ENCODE measurements around the gene HMBS.
A peak's percentile ranks its signal among the peaks of the same experiment; 100 is the strongest.
"Not testable (repeated sequence)": the region's sequence is repeated elsewhere in the genome, so short reads cannot be mapped to it uniquely, and the experiment has no call there.

HMBS gene

GRCh38 chr11:119056421-119056999 is 28.2 kb upstream of the HMBS start:
- peaks cover 16% of the 10 kb centered on the region for H3K36me3 ChIP-seq (ENCODE audit: insufficient read depth, low read length)
- peaks cover 4% of the 10 kb centered on the region; the same call in 1 of the 2 replicates for H3K4me1 ChIP-seq (ENCODE audit: insufficient read depth, low read length)
- H3K9me3 ChIP-seq (ENCODE audit: control insufficient read depth, insufficient read depth, low read length): no peaks in the 10 kb centered on the region
- peak overlapping the region; percentile 96 for H3K9ac ChIP-seq (ENCODE audit: low read depth, low read length)

GRCh38 chr11:119057000-119057769 is 27.5 kb upstream of the HMBS start, which contains the start of gene HYOU1:
TSS of gene HYOU1 (minus strand) at chr11:119057205. CDS start at chr11:119056160, 1,045 bp downstream.
- peak within 1 kb of the TSS; percentile 96 for H3K9ac ChIP-seq (ENCODE audit: low read depth, low read length)
- H3K4me1 ChIP-seq (ENCODE audit: insufficient read depth, low read length): peaks cover 4% of the 10 kb centered on the region; the same call in 1 of the 2 replicates
- peaks cover 16% of the 10 kb centered on the region for H3K36me3 ChIP-seq (ENCODE audit: insufficient read depth, low read length)
- H3K9me3 ChIP-seq (ENCODE audit: control insufficient read depth, insufficient read depth, low read length): no peaks in the 10 kb centered on the region

GRCh38 chr11:119059128-119059527 is 25.6 kb upstream of the HMBS start:
- H3K9ac ChIP-seq (ENCODE audit: low read depth, low read length); H3K9me3 ChIP-seq (ENCODE audit: control insufficient read depth, insufficient read depth, low read length); H3K4me1 ChIP-seq (ENCODE audit: insufficient read depth, low read length); H3K36me3 ChIP-seq (ENCODE audit: insufficient read depth, low read length): not testable (repeated sequence)

DNA sequence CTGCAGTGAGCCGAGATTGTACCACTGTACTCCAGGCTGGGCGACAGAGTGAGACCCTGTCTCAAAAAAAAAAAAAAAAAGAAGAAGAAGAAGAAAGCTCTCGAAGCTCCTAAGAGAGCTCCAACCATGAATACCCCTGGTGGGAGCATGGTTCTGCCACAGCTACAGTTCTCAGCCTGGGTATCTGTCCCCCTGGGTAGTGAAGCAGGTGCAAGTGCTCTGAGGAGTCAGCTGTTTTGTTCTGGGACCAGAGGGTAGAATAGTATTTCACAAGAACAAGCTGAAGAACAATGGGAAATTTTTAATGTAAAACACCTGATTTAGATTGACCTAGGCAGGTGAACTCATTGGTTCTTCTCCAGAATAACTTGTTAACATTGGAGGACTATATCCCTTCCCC is 23.4 kb upstream of the HMBS start:
- Histone ChIP-seq H3K4me1 (ENCODE audit: insufficient read depth, low read length) (no peaks in the 10 kb centered on the region), H3K9me3 (ENCODE audit: control insufficient read depth, insufficient read depth, low read length) (no peaks in the 10 kb centered on the region), H3K36me3 (ENCODE audit: insufficient read depth, low read length) (no peaks in the 10 kb centered on the region)

DNA sequence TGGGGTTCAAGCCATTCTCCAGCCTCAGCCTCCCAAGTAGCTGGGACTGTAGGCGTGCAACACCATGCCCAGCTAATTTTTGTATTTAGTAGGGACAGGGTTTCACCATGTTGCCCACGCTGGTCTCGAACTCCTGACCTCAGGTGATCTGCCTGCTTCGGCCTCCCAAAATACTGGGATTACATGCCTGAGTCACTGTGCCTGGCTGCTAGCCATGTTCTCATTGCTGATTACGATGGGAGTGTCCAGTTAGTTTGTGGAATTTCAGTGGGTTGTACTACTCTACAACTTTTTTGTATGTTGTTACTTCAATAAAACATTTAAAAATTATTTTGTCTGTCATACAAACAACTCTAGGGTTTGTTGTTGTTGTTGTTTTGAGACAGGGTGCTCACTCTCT is 21.9 kb upstream of the HMBS start:
- Histone ChIP-seq H3K9ac (ENCODE audit: low read depth, low read length) (no peak overlapping the region), H3K36me3 (ENCODE audit: insufficient read depth, low read length) (no peaks in the 10 kb centered on the region), H3K4me1 (ENCODE audit: insufficient read depth, low read length) (no peaks in the 10 kb centered on the region), H3K9me3 (ENCODE audit: control insufficient read depth, insufficient read depth, low read length) (no peaks in the 10 kb centered on the region)

More for the DNA sequence above, 23.4 kb upstream of the HMBS start:
- H3K9ac ChIP-seq (ENCODE audit: low read depth, low read length): no peak overlapping the region

DNA sequence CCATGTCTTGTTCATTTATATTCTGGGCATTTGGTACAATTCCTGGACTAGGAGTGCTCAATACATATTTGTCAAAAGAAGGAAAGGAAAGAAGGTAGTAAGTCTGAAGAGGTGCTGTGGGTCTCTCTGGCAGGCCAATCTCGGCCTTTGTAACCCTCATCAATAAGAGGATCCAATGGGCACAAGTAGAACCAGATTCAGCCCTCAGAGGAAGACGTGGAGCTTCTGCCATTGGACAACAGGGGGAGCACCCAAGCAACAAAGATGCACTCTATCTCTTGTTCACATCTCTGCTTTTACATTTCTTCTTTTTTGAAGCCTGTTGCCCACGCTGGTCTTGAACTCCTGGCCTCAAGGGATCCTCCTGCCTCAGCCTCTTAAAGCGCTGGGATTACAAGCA is 19.3 kb upstream of the HMBS start:
- no peaks in the 10 kb centered on the region for H3K4me1 ChIP-seq (ENCODE audit: insufficient read depth, low read length)
- no peaks in the 10 kb centered on the region for H3K36me3 ChIP-seq (ENCODE audit: insufficient read depth, low read length)
- H3K9ac ChIP-seq (ENCODE audit: low read depth, low read length): no peak overlapping the region
- H3K9me3 ChIP-seq (ENCODE audit: control insufficient read depth, insufficient read depth, low read length): no peaks in the 10 kb centered on the region

- no peaks in the 10 kb centered on the region for H3K4me1 ChIP-seq (ENCODE audit: insufficient read depth, low read length)
These were observed 17.1 kb upstream of the HMBS start, which contains the start of gene VPS11 for GRCh38 chr11:119067371-119068222. TSS of gene VPS11 (plus strand) at chr11:119067818. CDS start at chr11:119067824, 6 bp downstream.

GRCh38 chr11:119077839-119078238 is 6.8 kb upstream of the HMBS start:
- H3K36me3 ChIP-seq (ENCODE audit: insufficient read depth, low read length): peaks cover 19% of the 10 kb centered on the region
- no peaks in the 10 kb centered on the region for H3K9me3 ChIP-seq (ENCODE audit: control insufficient read depth, insufficient read depth, low read length)
- no peak overlapping the region for H3K9ac ChIP-seq (ENCODE audit: low read depth, low read length)
- H3K4me1 ChIP-seq (ENCODE audit: insufficient read depth, low read length): no peaks in the 10 kb centered on the region

More at GRCh38 chr11:119067371-119068222, 17.1 kb upstream of the HMBS start, which contains the start of gene VPS11:
- no peaks in the 10 kb centered on the region for H3K9me3 ChIP-seq (ENCODE audit: control insufficient read depth, insufficient read depth, low read length)
- no peaks in the 10 kb centered on the region for H3K36me3 ChIP-seq (ENCODE audit: insufficient read depth, low read length)
- H3K9ac ChIP-seq (ENCODE audit: low read depth, low read length): peak within 1 kb of the TSS; percentile 82

- H3K9ac ChIP-seq (ENCODE audit: low read depth, low read length): no peak overlapping the region
- peaks cover 13% of the 10 kb centered on the region for H3K36me3 ChIP-seq (ENCODE audit: insufficient read depth, low read length)
- no peaks in the 10 kb centered on the region for H3K9me3 ChIP-seq (ENCODE audit: control insufficient read depth, insufficient read depth, low read length)
- H3K4me1 ChIP-seq (ENCODE audit: insufficient read depth, low read length): no peaks in the 10 kb centered on the region
These were observed 5.8 kb upstream of the HMBS start for GRCh38 chr11:119078675-119079420.

GRCh38 chr11:119081682-119082260 is 2.9 kb upstream of the HMBS start:
- no peaks in the 10 kb centered on the region for H3K4me1 ChIP-seq (ENCODE audit: insufficient read depth, low read length)
- no peaks in the 10 kb centered on the region for H3K9me3 ChIP-seq (ENCODE audit: control insufficient read depth, insufficient read depth, low read length)
- no peak overlapping the region for H3K9ac ChIP-seq (ENCODE audit: low read depth, low read length)
- peaks cover 9% of the 10 kb centered on the region for H3K36me3 ChIP-seq (ENCODE audit: insufficient read depth, low read length)

DNA sequence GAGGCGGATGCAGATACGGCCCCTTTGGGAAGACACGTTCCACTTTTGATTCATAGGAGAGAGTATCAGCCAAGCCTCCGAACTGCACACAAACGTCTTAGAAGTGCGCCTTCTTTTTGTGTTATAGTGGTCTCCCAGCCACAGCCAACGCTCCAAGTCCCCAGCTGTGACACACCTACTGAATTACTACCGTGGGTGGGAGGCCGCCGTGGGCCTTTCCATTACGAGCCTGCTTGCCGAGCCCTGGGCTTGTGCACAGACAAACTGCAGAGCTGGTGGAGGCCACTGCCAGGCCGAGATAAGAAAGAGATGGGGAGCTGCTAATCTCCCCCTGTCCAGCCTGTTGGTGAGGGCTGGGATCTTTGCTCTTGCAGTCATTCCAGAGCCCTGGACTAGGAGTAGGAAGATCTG is 761 bp downstream of the HMBS start:
- no peaks in the 10 kb centered on the region for H3K9me3 ChIP-seq (ENCODE audit: control insufficient read depth, insufficient read depth, low read length)
- no peaks in the 10 kb centered on the region; the same call in 1 of the 2 replicates for H3K36me3 ChIP-seq (ENCODE audit: insufficient read depth, low read length)
- no peaks in the 10 kb centered on the region for H3K4me1 ChIP-seq (ENCODE audit: insufficient read depth, low read length)
- H3K9ac ChIP-seq (ENCODE audit: low read depth, low read length): peak overlapping the region; percentile 99

GRCh38 chr11:119087123-119087522 is 2.4 kb downstream of the HMBS start:
- Histone ChIP-seq H3K4me1 (ENCODE audit: insufficient read depth, low read length) (no peaks in the 10 kb centered on the region), H3K9ac (ENCODE audit: low read depth, low read length) (no peak overlapping the region), H3K9me3 (ENCODE audit: control insufficient read depth, insufficient read depth, low read length) (no peaks in the 10 kb centered on the region), H3K36me3 (ENCODE audit: insufficient read depth, low read length) (no peaks in the 10 kb centered on the region; the same call in 1 of the 2 replicates)

DNA sequence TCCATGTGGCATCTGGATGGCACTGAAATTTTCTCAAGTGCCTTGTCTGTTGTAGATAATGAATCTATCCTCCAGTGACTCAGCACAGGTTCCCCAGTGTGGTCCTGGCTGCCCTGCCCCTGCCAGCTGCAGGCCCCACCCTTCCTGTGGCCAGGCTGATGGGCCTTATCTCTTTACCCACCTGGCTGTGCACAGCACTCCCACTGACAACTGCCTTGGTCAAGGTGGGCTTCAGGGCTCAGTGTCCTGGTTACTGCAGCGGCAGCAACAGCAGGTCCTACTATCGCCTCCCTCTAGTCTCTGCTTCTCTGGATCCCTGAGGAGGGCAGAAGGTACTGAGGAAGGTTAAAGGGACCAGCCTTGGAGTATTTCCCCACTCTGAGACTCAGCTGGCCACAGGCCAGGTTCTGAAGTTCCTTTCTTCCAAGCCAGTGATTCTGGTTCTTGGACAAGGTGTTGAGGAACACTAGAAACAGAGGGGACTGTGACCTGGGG is 3.1 kb downstream of the HMBS start:
- Histone ChIP-seq H3K4me1 (ENCODE audit: insufficient read depth, low read length) (no peaks in the 10 kb centered on the region), H3K9me3 (ENCODE audit: control insufficient read depth, insufficient read depth, low read length) (no peaks in the 10 kb centered on the region), H3K9ac (ENCODE audit: low read depth, low read length) (no peak overlapping the region), H3K36me3 (ENCODE audit: insufficient read depth, low read length) (no peaks in the 10 kb centered on the region; the same call in 1 of the 2 replicates)
